K562 treated with DMSO at 1 percent for 48 hours (cell line): ENCODE data around the gene WNT10A. TPM values are rescaled to one million over a fixed set of nuclear protein-coding genes. Genes with fewer than 3 reads are reported as not detected.

ENCODE experiments used
- total RNA-seq: library from RNA; unstranded; fragments of 300-600 nt; gene quantifications from 2 replicates; pipeline ENCODE4 v1.2.3, GENCODE V29; 2022; ENCODE audit warnings: low replicate concordance; ENCODE audit errors: extremely low read depth

Gene WNT10A
- not detected in 2 replicates for total RNA-seq

GRCh38 chr2:218880102-218880858 is at the start of gene WNT10A:
TSS of gene WNT10A (plus strand) at chr2:218880852. CDS start at chr2:218880996, 144 bp downstream.

GRCh38 chr2:218831378-218831990 is 49.2 kb upstream of the WNT10A start, which contains the start of gene PRKAG3:
TSS of gene PRKAG3 (minus strand) at chr2:218831803.

GRCh38 chr2:218859556-218859987 is 21.1 kb upstream of the WNT10A start, which contains the start of gene WNT6:
TSS of gene WNT6 (plus strand) at chr2:218859805. CDS start at chr2:218860038, 233 bp downstream.

Other genes starting within 250 kb of the WNT10A start
- not detected in 2 replicates for gene ZNF142, start 221.2 kb upstream of the WNT10A start, total RNA-seq
- gene BCS1L, start 221.2 kb upstream of the WNT10A start, total RNA-seq, result not detected in 2 replicates
- gene RNF25, start 208.8 kb upstream of the WNT10A start, total RNA-seq, result not detected in 2 replicates
- not detected in 2 replicates for gene STK36, start 208.8 kb upstream of the WNT10A start, total RNA-seq
- not detected in 2 replicates for gene TTLL4, start 170.0 kb upstream of the WNT10A start, total RNA-seq
- not detected in 2 replicates for gene CYP27A1, start 98.7 kb upstream of the WNT10A start, total RNA-seq
- not detected in 2 replicates for gene PRKAG3, start 49.0 kb upstream of the WNT10A start, total RNA-seq
- not detected in 2 replicates for gene WNT6, start 21.0 kb upstream of the WNT10A start, total RNA-seq
- not detected in 2 replicates for gene CDK5R2, start 78.8 kb downstream of the WNT10A start, total RNA-seq
- not detected in 2 replicates for gene FEV, start 104.3 kb downstream of the WNT10A start, total RNA-seq
- gene CRYBA2, start 112.6 kb downstream of the WNT10A start, total RNA-seq, result not detected in 2 replicates
- gene CFAP65, start 160.7 kb downstream of the WNT10A start, total RNA-seq, result not detected in 2 replicates
- gene IHH, start 180.1 kb downstream of the WNT10A start, total RNA-seq, result not detected in 2 replicates